MV-4-11 (cell line): Measurements from ENCODE around the gene HSPB7.
A peak's percentile ranks its signal among the peaks of the same experiment; 100 is the strongest.

Experiments used
- DNase-seq: peaks from one replicate; lab custom pipeline; 2025; lab: John Stamatoyannopoulos, UW

HSPB7 gene

GRCh38 chr1:15975805-15976680 lies 41.8 kb downstream of the HSPB7 start, which contains the start of gene ZBTB17:
Gene ZBTB17 (minus strand): TSS chr1:15976101. CDS start chr1:15948495, 27,606 bp downstream.
- peak; percentile 89 for DNase-seq

DNA sequence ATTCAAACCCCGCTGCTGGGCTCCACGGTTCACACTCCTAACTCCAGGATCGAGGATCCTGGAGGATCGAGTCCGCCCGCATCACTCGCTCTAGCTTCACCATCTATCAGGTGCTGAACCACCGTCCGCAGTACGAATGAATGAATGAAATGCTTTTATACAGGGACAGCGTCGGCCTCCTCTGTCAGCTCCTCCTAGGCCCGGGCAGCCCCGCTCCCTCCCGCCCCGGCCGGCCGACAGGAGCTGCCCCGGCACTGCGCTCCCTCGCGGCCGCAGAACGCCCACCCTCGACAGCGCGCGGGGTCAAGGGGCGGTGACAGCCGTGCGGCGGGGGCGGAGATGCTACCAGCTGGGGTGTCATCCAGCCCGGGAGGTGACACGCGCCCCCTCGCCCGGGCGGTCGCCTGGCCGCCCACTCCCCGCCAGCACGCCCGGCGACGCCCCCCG lies 42.5 kb downstream of the HSPB7 start:
- DNase-seq: peak; percentile 25

DNA sequence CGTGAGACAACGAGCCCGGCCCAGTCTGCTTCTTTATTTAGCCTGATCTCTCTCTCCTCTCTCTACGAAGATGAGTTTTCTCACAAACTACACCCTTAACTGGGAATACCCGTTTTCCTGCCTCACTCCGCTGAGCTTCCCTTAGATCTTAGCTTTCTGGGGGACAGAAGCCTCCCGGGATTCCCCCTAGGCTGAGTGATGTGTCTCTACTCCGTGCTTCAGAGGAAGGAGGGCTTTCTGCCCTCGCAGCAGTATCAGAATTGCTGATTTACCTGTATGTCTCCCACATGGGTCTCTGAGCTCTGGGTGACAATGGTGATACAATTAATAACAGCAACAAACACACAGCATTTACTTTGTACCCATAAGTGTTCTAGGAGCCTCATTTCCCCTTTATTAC lies 43.0 kb downstream of the HSPB7 start:
- DNase-seq: no peak

DNA sequence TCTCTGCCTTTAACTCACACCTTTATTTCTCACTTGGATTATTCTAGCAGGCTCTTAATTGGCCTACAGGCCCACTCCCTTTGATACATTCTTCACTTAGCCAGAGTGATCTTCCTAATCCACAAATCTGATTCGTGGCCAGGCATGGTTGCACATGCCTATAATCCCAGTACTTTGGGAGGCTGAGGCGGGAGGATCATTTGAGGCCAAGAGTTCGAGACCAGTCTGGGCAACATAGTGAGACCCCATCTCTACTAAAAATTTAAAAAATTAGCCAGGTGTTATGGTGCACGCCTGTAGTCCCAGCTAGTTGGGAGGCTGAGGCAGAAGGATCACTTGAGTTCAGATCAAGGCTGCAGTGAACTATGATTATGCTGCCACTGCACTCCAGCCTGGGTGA lies 44.1 kb downstream of the HSPB7 start:
- DNase-seq: no peak

- no peak for DNase-seq
Observed at GRCh38 chr1:15972409-15972808, 45.4 kb downstream of the HSPB7 start.

DNA sequence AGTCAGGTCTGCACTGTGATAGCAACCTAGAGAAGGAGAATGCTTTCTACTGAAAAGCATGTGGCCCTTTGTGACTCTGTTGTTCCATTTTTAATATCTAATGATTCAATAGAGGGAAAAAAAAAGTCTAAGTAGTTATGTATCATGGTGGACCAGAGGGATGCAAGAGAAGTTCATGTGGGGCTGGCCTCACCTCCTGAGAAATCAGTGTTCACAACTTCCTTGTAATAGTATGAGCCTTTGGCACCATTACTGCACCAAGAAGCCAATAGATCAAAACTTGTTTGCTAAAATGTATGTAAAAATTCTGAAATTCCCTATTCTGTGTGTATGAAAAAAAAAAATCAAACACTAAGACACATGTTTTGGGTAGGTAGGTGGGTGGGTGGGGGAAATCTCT lies 46.9 kb downstream of the HSPB7 start:
- DNase-seq: no peak

GRCh38 chr1:15969321-15969880 lies 48.4 kb downstream of the HSPB7 start:
- DNase-seq: no peak

GRCh38 chr1:15968172-15968571 lies 49.7 kb downstream of the HSPB7 start:
- DNase-seq: no peak

DNA sequence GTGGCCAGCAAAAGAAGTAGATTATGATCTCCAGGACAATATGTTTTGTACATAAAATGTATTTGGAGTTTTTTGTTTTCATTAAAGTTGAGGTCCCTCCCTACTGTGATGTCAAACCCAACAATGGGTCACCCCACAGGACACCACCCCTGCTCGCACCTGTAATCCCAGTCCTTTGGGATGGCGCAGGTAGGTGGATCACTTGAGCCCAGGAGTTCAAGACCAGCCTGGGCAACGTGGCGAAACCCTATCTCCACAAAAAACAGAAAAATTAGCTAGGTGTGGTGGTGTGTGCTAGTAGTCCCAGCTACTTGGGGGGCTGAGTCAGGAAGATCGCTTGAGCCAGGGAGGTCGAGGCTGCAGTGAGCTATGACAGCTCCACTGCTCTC lies 50.9 kb downstream of the HSPB7 start:
- DNase-seq: no peak

- DNase-seq: peak; percentile 67
Observed at GRCh38 chr1:15966081-15966955, 51.5 kb downstream of the HSPB7 start.

DNA sequence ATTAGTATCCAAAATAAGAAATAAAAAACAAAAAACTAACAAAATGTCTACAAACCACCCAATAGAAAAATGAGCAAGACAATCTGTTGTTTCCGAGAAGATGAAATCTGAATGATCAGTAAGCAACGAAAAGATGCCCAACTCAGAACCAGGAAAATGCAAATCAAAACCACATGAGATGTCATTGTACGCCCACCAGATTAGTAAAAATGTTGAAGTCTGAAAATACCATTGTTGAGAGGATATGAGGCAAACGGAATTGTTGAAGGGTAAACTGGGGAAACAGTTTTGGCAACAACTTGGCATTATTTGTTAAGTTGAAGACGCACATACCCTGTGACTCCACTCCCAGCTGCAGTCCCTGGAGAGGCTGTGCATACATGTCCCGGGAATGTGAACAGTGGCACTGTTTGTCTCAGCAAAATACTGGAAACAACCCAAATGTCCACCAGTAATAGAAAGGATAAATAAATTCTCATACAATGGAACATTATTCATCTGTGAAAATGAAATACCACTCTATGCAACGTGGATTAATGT lies 52.5 kb downstream of the HSPB7 start:
- DNase-seq: no peak
